ENCODE measurements around the gene ASTN2.

Gene ASTN2

GRCh38 chr9:116792271-116792670, 622.6 kb downstream of the ASTN2 start:
- Mint-ChIP-seq H3K27ac (ENCODE audit: low read depth) (no peak overlapping the region), H3K4me1 (no peaks in the 10 kb centered on the region), H3K27me3 (no peaks in the 10 kb centered on the region), H3K36me3 (ENCODE audit: insufficient read depth) (no peaks in the 10 kb centered on the region), H3K9me3 (no peaks in the 10 kb centered on the region), H3K4me3 (no peak overlapping the region)
- ATAC-seq (replicated peaks; ENCODE audit: extremely low read depth, poor library complexity, severe bottlenecking) (no peak), DNase-seq (ENCODE audit: low spot score in 2 of 2) (no peak)

- DNase-seq (ENCODE audit: low spot score in 2 of 2) = no peak
Measured at GRCh38 chr9:116791326-116791725, 623.5 kb downstream of the ASTN2 start.

GRCh38 chr9:116789081-116789480, 625.8 kb downstream of the ASTN2 start:
- peaks cover 21% of the 10 kb centered on the region for H3K27me3 Mint-ChIP-seq
- H3K27ac Mint-ChIP-seq (ENCODE audit: low read depth) = no peak overlapping the region
- ATAC-seq (replicated peaks; ENCODE audit: extremely low read depth, poor library complexity, severe bottlenecking) = no peak
- H3K4me3 Mint-ChIP-seq = no peak overlapping the region
- H3K4me1 Mint-ChIP-seq = no peaks in the 10 kb centered on the region
- no peaks in the 10 kb centered on the region for H3K9me3 Mint-ChIP-seq
- DNase-seq (ENCODE audit: low spot score in 2 of 2) = no peak
- no peaks in the 10 kb centered on the region for H3K36me3 Mint-ChIP-seq (ENCODE audit: insufficient read depth)

More at GRCh38 chr9:116791326-116791725, 623.5 kb downstream of the ASTN2 start:
- no peak for ATAC-seq (replicated peaks; ENCODE audit: extremely low read depth, poor library complexity, severe bottlenecking)
- Mint-ChIP-seq H3K4me3 (no peak overlapping the region), H3K9me3 (no peaks in the 10 kb centered on the region), H3K36me3 (ENCODE audit: insufficient read depth) (no peaks in the 10 kb centered on the region), H3K27me3 (peaks cover 4% of the 10 kb centered on the region), H3K4me1 (no peaks in the 10 kb centered on the region), H3K27ac (ENCODE audit: low read depth) (no peak overlapping the region)

GRCh38 chr9:116786737-116787136, 628.1 kb downstream of the ASTN2 start:
- ATAC-seq (replicated peaks; ENCODE audit: extremely low read depth, poor library complexity, severe bottlenecking) (no peak), DNase-seq (ENCODE audit: low spot score in 2 of 2) (no peak)
- Mint-ChIP-seq H3K4me1 (no peaks in the 10 kb centered on the region), H3K27ac (ENCODE audit: low read depth) (no peak overlapping the region), H3K9me3 (no peaks in the 10 kb centered on the region), H3K36me3 (ENCODE audit: insufficient read depth) (no peaks in the 10 kb centered on the region), H3K27me3 (peaks cover 21% of the 10 kb centered on the region), H3K4me3 (no peak overlapping the region)

GRCh38 chr9:116777116-116777515, 637.7 kb downstream of the ASTN2 start:
- Mint-ChIP-seq H3K36me3 (ENCODE audit: insufficient read depth) (no peaks in the 10 kb centered on the region), H3K27ac (ENCODE audit: low read depth) (no peak overlapping the region), H3K9me3 (peaks cover 6% of the 10 kb centered on the region)

GRCh38 chr9:116774421-116775180, 640.3 kb downstream of the ASTN2 start:
- no peak overlapping the region for H3K4me3 Mint-ChIP-seq
- H3K9me3 Mint-ChIP-seq = peaks cover 3% of the 10 kb centered on the region
- no peak overlapping the region for H3K27ac Mint-ChIP-seq (ENCODE audit: low read depth)
- H3K27me3 Mint-ChIP-seq = peaks cover 10% of the 10 kb centered on the region
- no peak for DNase-seq (ENCODE audit: low spot score in 2 of 2)
- H3K36me3 Mint-ChIP-seq (ENCODE audit: insufficient read depth) = no peaks in the 10 kb centered on the region
- ATAC-seq (replicated peaks; ENCODE audit: extremely low read depth, poor library complexity, severe bottlenecking) = no peak
- no peaks in the 10 kb centered on the region for H3K4me1 Mint-ChIP-seq

More at GRCh38 chr9:116777116-116777515, 637.7 kb downstream of the ASTN2 start:
- H3K4me1 Mint-ChIP-seq = no peaks in the 10 kb centered on the region
- peaks cover 10% of the 10 kb centered on the region for H3K27me3 Mint-ChIP-seq
- ATAC-seq (replicated peaks; ENCODE audit: extremely low read depth, poor library complexity, severe bottlenecking) (no peak), DNase-seq (ENCODE audit: low spot score in 2 of 2) (no peak)
- H3K4me3 Mint-ChIP-seq = no peak overlapping the region

- no peak for DNase-seq (ENCODE audit: low spot score in 2 of 2)
- Mint-ChIP-seq H3K4me3 (no peak overlapping the region), H3K27me3 (no peaks in the 10 kb centered on the region), H3K4me1 (no peaks in the 10 kb centered on the region), H3K9me3 (no peaks in the 10 kb centered on the region), H3K27ac (ENCODE audit: low read depth) (no peak overlapping the region), H3K36me3 (ENCODE audit: insufficient read depth) (no peaks in the 10 kb centered on the region)
- no peak for ATAC-seq (replicated peaks; ENCODE audit: extremely low read depth, poor library complexity, severe bottlenecking)
Measured at GRCh38 chr9:116767219-116767618, 647.6 kb downstream of the ASTN2 start.

- H3K4me3 Mint-ChIP-seq = no peak overlapping the region
Measured at GRCh38 chr9:116765011-116765410, 649.8 kb downstream of the ASTN2 start.

GRCh38 chr9:116763770-116764169, 651.1 kb downstream of the ASTN2 start:
- no peaks in the 10 kb centered on the region for H3K27me3 Mint-ChIP-seq
- H3K9me3 Mint-ChIP-seq = no peaks in the 10 kb centered on the region
- DNase-seq (ENCODE audit: low spot score in 2 of 2) (no peak), ATAC-seq (replicated peaks; ENCODE audit: extremely low read depth, poor library complexity, severe bottlenecking) (no peak)
- no peaks in the 10 kb centered on the region for H3K4me1 Mint-ChIP-seq
- no peak overlapping the region for H3K27ac Mint-ChIP-seq (ENCODE audit: low read depth)
- H3K36me3 Mint-ChIP-seq (ENCODE audit: insufficient read depth) = no peaks in the 10 kb centered on the region
- H3K4me3 Mint-ChIP-seq = no peak overlapping the region

More at GRCh38 chr9:116765011-116765410, 649.8 kb downstream of the ASTN2 start:
- no peaks in the 10 kb centered on the region for H3K27me3 Mint-ChIP-seq
- no peak overlapping the region for H3K27ac Mint-ChIP-seq (ENCODE audit: low read depth)
- H3K36me3 Mint-ChIP-seq (ENCODE audit: insufficient read depth) = no peaks in the 10 kb centered on the region
- no peaks in the 10 kb centered on the region for H3K4me1 Mint-ChIP-seq
- H3K9me3 Mint-ChIP-seq = no peaks in the 10 kb centered on the region
- ATAC-seq (replicated peaks; ENCODE audit: extremely low read depth, poor library complexity, severe bottlenecking) (no peak), DNase-seq (ENCODE audit: low spot score in 2 of 2) (no peak)

GRCh38 chr9:116760636-116761035, 654.2 kb downstream of the ASTN2 start:
- Mint-ChIP-seq H3K9me3 (no peaks in the 10 kb centered on the region), H3K36me3 (ENCODE audit: insufficient read depth) (no peaks in the 10 kb centered on the region), H3K4me3 (no peak overlapping the region), H3K27ac (ENCODE audit: low read depth) (no peak overlapping the region), H3K4me1 (no peaks in the 10 kb centered on the region), H3K27me3 (peaks cover 10% of the 10 kb centered on the region)
- DNase-seq (ENCODE audit: low spot score in 2 of 2) = no peak
- no peak for ATAC-seq (replicated peaks; ENCODE audit: extremely low read depth, poor library complexity, severe bottlenecking)

- no peak overlapping the region for H3K4me3 Mint-ChIP-seq
- ATAC-seq (replicated peaks; ENCODE audit: extremely low read depth, poor library complexity, severe bottlenecking) = no peak
Measured at GRCh38 chr9:116757030-116757429, 657.8 kb downstream of the ASTN2 start.

GRCh38 chr9:116753389-116753788, 661.5 kb downstream of the ASTN2 start:
- no peak for ATAC-seq (replicated peaks; ENCODE audit: extremely low read depth, poor library complexity, severe bottlenecking)
- Mint-ChIP-seq H3K36me3 (ENCODE audit: insufficient read depth) (no peaks in the 10 kb centered on the region), H3K4me1 (peaks cover 6% of the 10 kb centered on the region), H3K27ac (ENCODE audit: low read depth) (no peak overlapping the region), H3K4me3 (no peak overlapping the region), H3K9me3 (no peaks in the 10 kb centered on the region), H3K27me3 (peaks cover 31% of the 10 kb centered on the region)
- no peak for DNase-seq (ENCODE audit: low spot score in 2 of 2)

More at GRCh38 chr9:116757030-116757429, 657.8 kb downstream of the ASTN2 start:
- Mint-ChIP-seq H3K36me3 (ENCODE audit: insufficient read depth) (no peaks in the 10 kb centered on the region), H3K9me3 (no peaks in the 10 kb centered on the region), H3K4me1 (peaks cover 6% of the 10 kb centered on the region), H3K27ac (ENCODE audit: low read depth) (no peak overlapping the region), H3K27me3 (peaks cover 10% of the 10 kb centered on the region)
- no peak for DNase-seq (ENCODE audit: low spot score in 2 of 2)

- ATAC-seq (replicated peaks; ENCODE audit: extremely low read depth, poor library complexity, severe bottlenecking) (no peak), DNase-seq (ENCODE audit: low spot score in 2 of 2) (no peak)
- H3K4me3 Mint-ChIP-seq = no peak overlapping the region
- no peaks in the 10 kb centered on the region for H3K9me3 Mint-ChIP-seq
- H3K27ac Mint-ChIP-seq (ENCODE audit: low read depth) = no peak overlapping the region
- H3K27me3 Mint-ChIP-seq = peaks cover 44% of the 10 kb centered on the region
- no peaks in the 10 kb centered on the region for H3K36me3 Mint-ChIP-seq (ENCODE audit: insufficient read depth)
- H3K4me1 Mint-ChIP-seq = peaks cover 6% of the 10 kb centered on the region
Measured at GRCh38 chr9:116750510-116750909, 664.3 kb downstream of the ASTN2 start.

All from central memory CD8-positive, alpha-beta T cell (primary cell).